Neural cell (in vitro differentiated cells): ENCODE data around the gene MYCN.

Source experiments
- EZH2 ChIP-seq: fragments of 200-600, 300-800 bp; shearing (Covaris generic), sonication (generic); IDR thresholded peaks from 2 replicates; pipeline ENCODE4 v1.6.1; 2014; ENCODE audit warnings: antibody characterized with exemption, low read length, borderline replicate concordance, mild to moderate bottlenecking; ENCODE audit not compliant: insufficient read depth, poor library complexity, severe bottlenecking
- POLR2AphosphoS5 ChIP-seq: IDR thresholded peaks from 2 replicates; pipeline ENCODE4 v1.6.1; 2012
- TAF1 ChIP-seq: IDR thresholded peaks from 2 replicates; pipeline ENCODE4 v1.6.1; 2012; ENCODE audit warnings: low read depth
- TF ChIP-seq, protein P1 (sequence below): fragments of 450-650 bp; IDR thresholded peaks from 2 replicates; pipeline ENCODE4 v1.5.1; 2014; ENCODE audit warnings: antibody characterized with exemption, mild to moderate bottlenecking, moderate library complexity; ENCODE audit not compliant: poor library complexity, severe bottlenecking
- TF ChIP-seq, protein P2 (sequence below): IDR thresholded peaks from 2 replicates; pipeline ENCODE4 v1.6.1; 2012; ENCODE audit warnings: borderline replicate concordance

DNA sequence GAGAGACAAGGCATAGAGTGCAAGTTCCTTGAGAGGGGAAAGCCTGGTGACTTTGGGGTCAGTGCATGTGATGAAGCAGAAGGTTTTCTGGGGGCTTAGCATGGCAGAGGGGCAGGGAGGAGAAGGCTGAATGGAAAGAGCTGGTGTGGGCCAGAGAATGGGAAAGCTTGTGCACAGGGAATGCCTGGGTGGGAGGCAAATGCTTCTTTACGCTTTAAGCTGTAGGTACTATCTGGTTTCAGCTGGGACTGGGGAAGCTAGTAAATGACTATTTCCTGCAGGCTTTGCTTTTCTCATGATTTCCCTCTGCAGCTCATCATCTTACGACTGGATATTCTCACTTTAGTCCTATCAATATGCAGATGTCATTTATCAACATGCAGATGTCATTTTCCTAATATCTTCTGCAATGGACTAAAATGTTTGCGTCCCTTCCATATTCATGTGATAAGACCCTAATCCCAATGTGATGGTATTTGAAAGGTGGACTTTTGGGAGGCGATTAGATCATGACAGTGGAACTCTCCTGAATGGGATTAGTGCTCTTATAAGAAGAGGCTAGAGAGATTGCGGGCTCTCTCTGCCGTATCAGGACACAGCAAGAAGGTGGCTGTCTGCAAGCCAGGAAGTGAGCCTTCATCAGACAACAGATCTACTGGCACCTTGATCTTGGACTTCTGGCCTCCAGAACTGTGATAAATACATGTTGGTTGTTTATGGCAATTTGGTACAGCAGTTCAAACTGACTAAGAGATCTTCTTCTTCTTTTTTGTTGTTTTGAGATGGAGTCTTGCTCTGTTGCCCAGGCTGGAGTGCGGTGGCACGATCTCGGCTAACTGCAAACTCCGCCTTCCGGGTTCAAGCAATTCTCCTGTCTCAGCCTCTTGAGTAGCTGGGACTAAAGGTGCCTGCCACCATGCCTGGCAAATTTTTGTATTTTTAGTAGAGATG is 50.1 kb downstream of the MYCN start:
- TF ChIP-seq, protein P1, sequence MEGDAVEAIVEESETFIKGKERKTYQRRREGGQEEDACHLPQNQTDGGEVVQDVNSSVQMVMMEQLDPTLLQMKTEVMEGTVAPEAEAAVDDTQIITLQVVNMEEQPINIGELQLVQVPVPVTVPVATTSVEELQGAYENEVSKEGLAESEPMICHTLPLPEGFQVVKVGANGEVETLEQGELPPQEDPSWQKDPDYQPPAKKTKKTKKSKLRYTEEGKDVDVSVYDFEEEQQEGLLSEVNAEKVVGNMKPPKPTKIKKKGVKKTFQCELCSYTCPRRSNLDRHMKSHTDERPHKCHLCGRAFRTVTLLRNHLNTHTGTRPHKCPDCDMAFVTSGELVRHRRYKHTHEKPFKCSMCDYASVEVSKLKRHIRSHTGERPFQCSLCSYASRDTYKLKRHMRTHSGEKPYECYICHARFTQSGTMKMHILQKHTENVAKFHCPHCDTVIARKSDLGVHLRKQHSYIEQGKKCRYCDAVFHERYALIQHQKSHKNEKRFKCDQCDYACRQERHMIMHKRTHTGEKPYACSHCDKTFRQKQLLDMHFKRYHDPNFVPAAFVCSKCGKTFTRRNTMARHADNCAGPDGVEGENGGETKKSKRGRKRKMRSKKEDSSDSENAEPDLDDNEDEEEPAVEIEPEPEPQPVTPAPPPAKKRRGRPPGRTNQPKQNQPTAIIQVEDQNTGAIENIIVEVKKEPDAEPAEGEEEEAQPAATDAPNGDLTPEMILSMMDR, result no peak
- TF ChIP-seq EZH2 (no peak), TAF1 (no peak), POLR2AphosphoS5 (no peak)
- TF ChIP-seq, protein P2, sequence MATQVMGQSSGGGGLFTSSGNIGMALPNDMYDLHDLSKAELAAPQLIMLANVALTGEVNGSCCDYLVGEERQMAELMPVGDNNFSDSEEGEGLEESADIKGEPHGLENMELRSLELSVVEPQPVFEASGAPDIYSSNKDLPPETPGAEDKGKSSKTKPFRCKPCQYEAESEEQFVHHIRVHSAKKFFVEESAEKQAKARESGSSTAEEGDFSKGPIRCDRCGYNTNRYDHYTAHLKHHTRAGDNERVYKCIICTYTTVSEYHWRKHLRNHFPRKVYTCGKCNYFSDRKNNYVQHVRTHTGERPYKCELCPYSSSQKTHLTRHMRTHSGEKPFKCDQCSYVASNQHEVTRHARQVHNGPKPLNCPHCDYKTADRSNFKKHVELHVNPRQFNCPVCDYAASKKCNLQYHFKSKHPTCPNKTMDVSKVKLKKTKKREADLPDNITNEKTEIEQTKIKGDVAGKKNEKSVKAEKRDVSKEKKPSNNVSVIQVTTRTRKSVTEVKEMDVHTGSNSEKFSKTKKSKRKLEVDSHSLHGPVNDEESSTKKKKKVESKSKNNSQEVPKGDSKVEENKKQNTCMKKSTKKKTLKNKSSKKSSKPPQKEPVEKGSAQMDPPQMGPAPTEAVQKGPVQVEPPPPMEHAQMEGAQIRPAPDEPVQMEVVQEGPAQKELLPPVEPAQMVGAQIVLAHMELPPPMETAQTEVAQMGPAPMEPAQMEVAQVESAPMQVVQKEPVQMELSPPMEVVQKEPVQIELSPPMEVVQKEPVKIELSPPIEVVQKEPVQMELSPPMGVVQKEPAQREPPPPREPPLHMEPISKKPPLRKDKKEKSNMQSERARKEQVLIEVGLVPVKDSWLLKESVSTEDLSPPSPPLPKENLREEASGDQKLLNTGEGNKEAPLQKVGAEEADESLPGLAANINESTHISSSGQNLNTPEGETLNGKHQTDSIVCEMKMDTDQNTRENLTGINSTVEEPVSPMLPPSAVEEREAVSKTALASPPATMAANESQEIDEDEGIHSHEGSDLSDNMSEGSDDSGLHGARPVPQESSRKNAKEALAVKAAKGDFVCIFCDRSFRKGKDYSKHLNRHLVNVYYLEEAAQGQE, result no peak
